Spleen (tissue), 7 donors: ENCODE results near the gene OR6S1.

ENCODE experiments used
- POLR2A ChIP-seq, 3 donors: fragments of 450-650 bp; IDR thresholded peaks; one replicate each; pipeline ENCODE4 v1.5.1; 2017; ENCODE audit warnings: antibody characterized with exemption in 3 of 3, mild to moderate bottlenecking in 1 of 3
- POLR2AphosphoS5 ChIP-seq, 3 donors: sonication (generic); formaldehyde crosslinking; IDR thresholded peaks; one replicate each; pipeline ENCODE4 v1.5.1; 2017; ENCODE audit warnings: antibody characterized with exemption in 3 of 3
- TF ChIP-seq, protein P1 (sequence below), 11 experiments: fragments of 200-600 bp in 7 of 11; fragments of 450-650 bp in 4 of 11; sonication (generic) in 4 of 11; IDR thresholded peaks in 8 of 11; conservative IDR thresholded peaks in 3 of 11; 1 replicate in 7 of 11; 2 replicates in 4 of 11; pipeline versions ENCODE4 v1.4.0 to v1.8.0; 2016 to 2021; ENCODE audit warnings: antibody characterized with exemption in 11 of 11, inconsistent platforms in 4 of 11, mild to moderate bottlenecking in 1 of 11
- donor health status: DM: no; HTN: no; CAD: no; lungs with moderate emphysema.
- donor health status: DM: no; HTN: no; CAD: no.
- donor health status: DM: no; HTN: no; CAD: no.

DNA sequence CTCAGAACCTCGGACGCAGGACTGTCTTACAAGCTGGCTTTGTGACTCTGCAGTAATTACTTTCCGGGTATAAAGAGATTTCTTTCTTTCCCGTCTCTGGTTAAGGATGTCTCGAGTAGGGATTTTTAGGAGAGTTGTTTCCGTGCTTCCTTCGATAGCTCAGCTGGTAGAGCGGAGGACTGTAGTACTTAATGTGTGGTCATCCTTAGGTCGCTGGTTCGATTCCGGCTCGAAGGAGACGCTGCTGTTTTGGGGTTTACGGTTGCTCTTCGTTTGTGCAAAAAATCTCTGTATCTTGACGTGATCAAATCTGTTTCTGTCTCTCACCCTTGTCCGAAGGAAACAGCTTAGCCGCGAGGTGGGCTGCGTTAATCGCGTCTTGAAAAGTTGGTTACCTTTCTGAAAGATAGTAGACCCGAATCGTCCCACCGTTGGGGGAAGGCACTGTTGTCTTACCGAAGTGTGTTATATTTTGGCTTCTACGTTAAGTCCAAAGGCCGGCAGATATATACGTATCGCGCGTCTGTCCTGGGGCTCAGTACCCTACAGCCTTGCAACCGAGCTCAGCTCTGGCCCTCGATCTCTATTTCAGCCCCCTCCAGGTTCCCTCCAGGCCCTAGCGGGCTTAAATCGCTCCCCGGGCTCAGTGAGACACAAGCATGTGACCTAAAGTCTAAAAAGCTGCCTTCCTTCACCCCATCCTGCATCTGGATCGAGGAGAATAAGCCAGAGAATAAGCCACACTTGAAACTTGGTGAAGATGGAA, 41.8 kb upstream of the OR6S1 start:
- no peak for TF ChIP-seq POLR2A (IDR thresholded peaks at IDR 0.05)
- TF ChIP-seq, protein P1, sequence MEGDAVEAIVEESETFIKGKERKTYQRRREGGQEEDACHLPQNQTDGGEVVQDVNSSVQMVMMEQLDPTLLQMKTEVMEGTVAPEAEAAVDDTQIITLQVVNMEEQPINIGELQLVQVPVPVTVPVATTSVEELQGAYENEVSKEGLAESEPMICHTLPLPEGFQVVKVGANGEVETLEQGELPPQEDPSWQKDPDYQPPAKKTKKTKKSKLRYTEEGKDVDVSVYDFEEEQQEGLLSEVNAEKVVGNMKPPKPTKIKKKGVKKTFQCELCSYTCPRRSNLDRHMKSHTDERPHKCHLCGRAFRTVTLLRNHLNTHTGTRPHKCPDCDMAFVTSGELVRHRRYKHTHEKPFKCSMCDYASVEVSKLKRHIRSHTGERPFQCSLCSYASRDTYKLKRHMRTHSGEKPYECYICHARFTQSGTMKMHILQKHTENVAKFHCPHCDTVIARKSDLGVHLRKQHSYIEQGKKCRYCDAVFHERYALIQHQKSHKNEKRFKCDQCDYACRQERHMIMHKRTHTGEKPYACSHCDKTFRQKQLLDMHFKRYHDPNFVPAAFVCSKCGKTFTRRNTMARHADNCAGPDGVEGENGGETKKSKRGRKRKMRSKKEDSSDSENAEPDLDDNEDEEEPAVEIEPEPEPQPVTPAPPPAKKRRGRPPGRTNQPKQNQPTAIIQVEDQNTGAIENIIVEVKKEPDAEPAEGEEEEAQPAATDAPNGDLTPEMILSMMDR (IDR thresholded peaks at IDR 0.05 in 8 of 11, conservative IDR thresholded peaks at IDR 0.05 in 3 of 11): no peak
- no peak for TF ChIP-seq POLR2AphosphoS5 (IDR thresholded peaks at IDR 0.05)
